PC-9 (cell line): ENCODE data around the gene POLQ. TPM values are rescaled to one million over a fixed set of nuclear protein-coding genes. Genes with fewer than 3 reads are reported as not detected.

Experiments used
- BruUV-seq: library from RNA; stranded (reverse); fragments of 400-500 nt; replicated peaks from 2 replicates; lab custom pipeline; 2021; lab: Mats Ljungman, UMichigan
- CTCF ChIA-PET: fragments of 300-600 bp; sonication (Branson Sonifier 250); formaldehyde crosslinking; loops from one replicate; lab custom pipeline; 2022; ENCODE audit warnings: antibody characterized with exemption; lab: Charles Lee
- POLR2A ChIA-PET: fragments of 300-600 bp; sonication (Branson Sonifier 250); formaldehyde crosslinking; loops from one replicate; lab custom pipeline; 2022; ENCODE audit warnings: antibody characterized with exemption; ENCODE audit not compliant: unreplicated experiment; lab: Charles Lee
- DNase-seq, 2 experiments: peaks; one replicate each; pipeline versions ENCODE4 v3.0.0 to v3.0.0-alpha.2; 2015 to 2022; ENCODE audit warnings: mixed read lengths in 1 of 2
- H2AFZ ChIP-seq: fragments of 200-600 bp; sonication (generic); 2 replicates; pipeline ENCODE4 v1.8.1; 2017; ENCODE audit warnings: antibody characterized with exemption
- H3F3A ChIP-seq: fragments of 200-600 bp; sonication (generic); 2 replicates; pipeline ENCODE4 v1.8.1; 2017; ENCODE audit warnings: antibody characterized with exemption, mild to moderate bottlenecking, low read depth; ENCODE audit not compliant: insufficient read depth
- H3K27ac ChIP-seq: fragments of 200-600 bp; sonication (generic); 2 replicates; pipeline ENCODE4 v1.6.1; 2016; ENCODE audit warnings: mixed run types
- H3K27me3 ChIP-seq: fragments of 200-600 bp; sonication (generic); 2 replicates; pipeline ENCODE4 v1.6.1; 2016; ENCODE audit warnings: low read depth, mixed run types; ENCODE audit not compliant: insufficient read depth
- H3K36me3 ChIP-seq: fragments of 200-600 bp; sonication (generic); 2 replicates; pipeline ENCODE4 v1.6.1; 2016; ENCODE audit warnings: low read depth, mixed run types
- H3K4me1 ChIP-seq: fragments of 200-600 bp; sonication (generic); replicated peaks from 2 replicates; pipeline ENCODE4 v1.6.1; 2016; ENCODE audit warnings: mixed run types; ENCODE audit not compliant: insufficient read depth
- H3K4me2 ChIP-seq: fragments of 200-600 bp; sonication (generic); 2 replicates; pipeline ENCODE4 v1.6.1; 2017; ENCODE audit warnings: mixed run types
- H3K4me3 ChIP-seq: fragments of 200-600 bp; sonication (generic); 2 replicates; pipeline ENCODE4 v1.6.1; 2016; ENCODE audit warnings: mixed run types
- H3K79me2 ChIP-seq: fragments of 200-600 bp; sonication (generic); 2 replicates; pipeline ENCODE4 v1.6.1; 2017; ENCODE audit warnings: low read depth, mixed run types
- H3K9me2 ChIP-seq: fragments of 200-600 bp; sonication (generic); 2 replicates; pipeline ENCODE4 v1.8.1; 2017; ENCODE audit warnings: mild to moderate bottlenecking; ENCODE audit not compliant: insufficient read depth
- H3K9me3 ChIP-seq: fragments of 200-600 bp; sonication (generic); 2 replicates; pipeline ENCODE4 v1.8.1; 2016; ENCODE audit warnings: low read depth; ENCODE audit not compliant: insufficient read depth
- H4K20me1 ChIP-seq: fragments of 200-600 bp; sonication (generic); 2 replicates; pipeline ENCODE4 v1.8.1; 2017; ENCODE audit not compliant: insufficient read depth
- EZH2 ChIP-seq: fragments of 200-600 bp; sonication (generic); IDR thresholded peaks from 2 replicates; pipeline ENCODE4 v1.8.0; 2017; ENCODE audit warnings: antibody characterized with exemption, low read depth
- intact Hi-C: fragments of 100-400 bp; cut with micrococcal nuclease; formaldehyde crosslinking; loops from one replicate; pipeline ENCODE4 v1.10.0; 2022; ENCODE audit not compliant: unreplicated experiment
- total RNA-seq: library from RNA; stranded (reverse); gene quantifications from 2 replicates; pipeline ENCODE4 v1.2.3, GENCODE V29; 2021
- TF ChIP-seq, protein P1 (sequence below): fragments of 200-600 bp; sonication (generic); conservative IDR thresholded peaks from 2 replicates; pipeline ENCODE4 v1.6.1; 2017; ENCODE audit warnings: mixed run types, antibody characterized with exemption, mild to moderate bottlenecking, moderate library complexity

The POLQ gene
- total RNA-seq, 1 experiment from 2014 or later = 14.3 TPM

DNA sequence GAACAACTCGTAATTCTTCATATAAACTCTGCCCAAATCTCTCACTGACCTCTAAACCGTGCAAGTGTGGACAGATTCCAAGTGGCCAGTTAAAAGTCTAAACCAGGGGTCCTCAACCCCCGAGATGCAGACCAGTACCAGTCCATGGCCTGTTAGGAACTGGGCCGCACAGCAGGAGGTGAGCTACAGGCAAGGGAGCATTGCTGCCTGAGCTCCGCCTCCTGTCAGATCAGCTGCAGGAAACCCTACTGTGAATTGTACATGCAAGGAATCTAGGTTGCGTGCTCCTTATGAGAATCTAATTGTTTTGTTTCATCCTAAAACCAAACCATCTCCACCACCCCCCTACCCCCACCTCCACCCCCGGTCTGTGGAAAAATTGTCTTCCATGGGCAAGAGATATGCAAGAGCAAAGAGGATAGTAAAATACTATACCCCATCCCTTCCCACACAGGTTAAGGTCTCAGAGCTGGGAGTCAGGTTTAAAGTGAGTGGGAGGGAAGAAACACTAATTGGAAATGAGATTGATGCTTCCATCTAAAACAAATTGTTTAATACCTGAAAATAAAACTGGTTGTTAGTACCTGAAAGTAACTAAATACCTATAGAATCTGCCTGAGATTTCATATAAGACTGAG is 54.0 kb downstream of the POLQ start:
- intact Hi-C loops = no loop called here
- no peak for DNase-seq
- H3K4me1 ChIP-seq = no peaks in the 10 kb centered on the region
- no peaks in the 10 kb centered on the region for H4K20me1 ChIP-seq
- no peaks in the 10 kb centered on the region for H3K27me3 ChIP-seq
- TF ChIP-seq, protein P1, sequence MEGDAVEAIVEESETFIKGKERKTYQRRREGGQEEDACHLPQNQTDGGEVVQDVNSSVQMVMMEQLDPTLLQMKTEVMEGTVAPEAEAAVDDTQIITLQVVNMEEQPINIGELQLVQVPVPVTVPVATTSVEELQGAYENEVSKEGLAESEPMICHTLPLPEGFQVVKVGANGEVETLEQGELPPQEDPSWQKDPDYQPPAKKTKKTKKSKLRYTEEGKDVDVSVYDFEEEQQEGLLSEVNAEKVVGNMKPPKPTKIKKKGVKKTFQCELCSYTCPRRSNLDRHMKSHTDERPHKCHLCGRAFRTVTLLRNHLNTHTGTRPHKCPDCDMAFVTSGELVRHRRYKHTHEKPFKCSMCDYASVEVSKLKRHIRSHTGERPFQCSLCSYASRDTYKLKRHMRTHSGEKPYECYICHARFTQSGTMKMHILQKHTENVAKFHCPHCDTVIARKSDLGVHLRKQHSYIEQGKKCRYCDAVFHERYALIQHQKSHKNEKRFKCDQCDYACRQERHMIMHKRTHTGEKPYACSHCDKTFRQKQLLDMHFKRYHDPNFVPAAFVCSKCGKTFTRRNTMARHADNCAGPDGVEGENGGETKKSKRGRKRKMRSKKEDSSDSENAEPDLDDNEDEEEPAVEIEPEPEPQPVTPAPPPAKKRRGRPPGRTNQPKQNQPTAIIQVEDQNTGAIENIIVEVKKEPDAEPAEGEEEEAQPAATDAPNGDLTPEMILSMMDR = no peak
- no peak for TF ChIP-seq EZH2
- no peaks in the 10 kb centered on the region; the same call in 1 of the 2 replicates for H3F3A ChIP-seq
- ChIA-PET CTCF (no interaction called here), POLR2A (no interaction called here)
- no peaks in the 10 kb centered on the region for H3K79me2 ChIP-seq
- no peaks in the 10 kb centered on the region for H3K9me3 ChIP-seq
- H3K4me2 ChIP-seq = no peak overlapping the region
- no peak overlapping the region for H2AFZ ChIP-seq
- BruUV-seq = no TSS peak
- H3K27ac ChIP-seq = no peak overlapping the region
- H3K9me2 ChIP-seq = no peaks in the 10 kb centered on the region
- no peaks in the 10 kb centered on the region for H3K36me3 ChIP-seq
- no peak overlapping the region for H3K4me3 ChIP-seq

GRCh38 chr3:121490161-121490560 is 55.6 kb downstream of the POLQ start:
- BruUV-seq = no TSS peak
- intact Hi-C loops = no loop called here
- no peak overlapping the region for H3K27ac ChIP-seq
- CTCF ChIA-PET = no interaction called here
- H3K36me3 ChIP-seq = no peaks in the 10 kb centered on the region
- H3K4me2 ChIP-seq = no peak overlapping the region
- POLR2A ChIA-PET = no interaction called here
- DNase-seq = no peak
- no peaks in the 10 kb centered on the region for H3K27me3 ChIP-seq
- H3F3A ChIP-seq = no peaks in the 10 kb centered on the region; the same call in 1 of the 2 replicates
- no peak overlapping the region for H2AFZ ChIP-seq
- no peak overlapping the region for H3K4me3 ChIP-seq
- no peaks in the 10 kb centered on the region for H3K79me2 ChIP-seq
- no peaks in the 10 kb centered on the region for H3K9me3 ChIP-seq
- no peaks in the 10 kb centered on the region for H3K4me1 ChIP-seq
- H4K20me1 ChIP-seq = no peaks in the 10 kb centered on the region
- H3K9me2 ChIP-seq = no peaks in the 10 kb centered on the region
- no peak for TF ChIP-seq EZH2
- TF ChIP-seq, protein P1 = no peak

DNA sequence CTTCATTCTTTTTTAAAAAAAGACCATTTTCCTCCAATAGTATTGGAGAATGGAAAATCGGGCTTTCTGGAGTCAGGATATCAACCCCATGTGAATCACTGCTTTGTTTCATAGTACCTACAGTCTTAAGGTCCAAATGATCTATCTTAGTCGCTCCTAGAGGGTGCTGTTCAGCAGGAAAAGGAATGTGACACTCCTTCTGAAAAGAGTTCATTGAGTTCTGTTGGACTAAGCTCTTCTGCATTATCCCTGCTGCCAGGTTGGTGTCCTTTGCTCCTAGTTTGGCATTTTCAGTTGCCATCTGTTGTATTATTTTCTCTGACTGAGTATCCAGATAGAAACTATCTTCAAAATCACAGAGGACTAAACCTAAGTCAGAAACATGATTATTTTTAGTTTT is 57.2 kb downstream of the POLQ start:
- DNase-seq = no peak
- Histone ChIP-seq H2AFZ (no peak overlapping the region), H3K27me3 (no peaks in the 10 kb centered on the region), H3K9me2 (no peaks in the 10 kb centered on the region), H3K4me3 (no peak overlapping the region), H4K20me1 (no peaks in the 10 kb centered on the region), H3K4me1 (no peaks in the 10 kb centered on the region), H3K79me2 (no peaks in the 10 kb centered on the region), H3K27ac (no peak overlapping the region), H3F3A (no peaks in the 10 kb centered on the region; the same call in 1 of the 2 replicates), H3K9me3 (no peaks in the 10 kb centered on the region), H3K36me3 (no peaks in the 10 kb centered on the region), H3K4me2 (no peak overlapping the region)
- TF ChIP-seq, protein P1 = no peak
- no peak for TF ChIP-seq EZH2
- BruUV-seq = no TSS peak
- POLR2A ChIA-PET = interaction anchor here (0.6 kb wide), 1 partner anchor 30 kb away, joined by 3 read pairs; no protein-coding TSS in a partner anchor
- intact Hi-C loops = no loop called here
- CTCF ChIA-PET = no interaction called here
